GM23338 (cell line): Measurements from ENCODE around the gene C1orf141. TPM values are rescaled to one million over a fixed set of nuclear protein-coding genes. Genes with fewer than 3 reads are reported as not detected.
A peak's percentile ranks its signal among the peaks of the same experiment; 100 is the strongest.
"Not testable (repeated sequence)": the region's sequence is repeated elsewhere in the genome, so short reads cannot be mapped to it uniquely, and the experiment has no call there.

Source experiments
- ATAC-seq: fragments of 200-7000 bp; cut with Tn5 transposase; 3 replicates; pipeline ENCODE4 v1.9.1; 2020
- DNase-seq: peaks from one replicate; pipeline ENCODE4 v3.0.0-alpha.2; 2015; ENCODE audit warnings: low spot score
- H2AFZ ChIP-seq: fragments of 200-600 bp; sonication (generic); 2 replicates; pipeline ENCODE4 v1.8.0; 2016; ENCODE audit warnings: antibody characterized with exemption, mild to moderate bottlenecking, moderate library complexity
- H3F3A ChIP-seq: fragments of 200-600 bp; sonication (generic); replicated peaks from 2 replicates; pipeline ENCODE4 v1.8.0; 2017; ENCODE audit warnings: antibody characterized with exemption, mixed run types, low read depth
- H3K27ac ChIP-seq: fragments of 200-600 bp; sonication (generic); 2 replicates; pipeline ENCODE4 v1.6.1; 2016; ENCODE audit warnings: low read depth
- H3K27me3 ChIP-seq: fragments of 200-600 bp; sonication (generic); 2 replicates; pipeline ENCODE4 v1.8.0; 2016; ENCODE audit warnings: mild to moderate bottlenecking, mixed run types, moderate library complexity; ENCODE audit not compliant: insufficient read depth
- H3K36me3 ChIP-seq: fragments of 200-600 bp; sonication (generic); 2 replicates; pipeline ENCODE4 v1.8.0; 2016; ENCODE audit warnings: mild to moderate bottlenecking; ENCODE audit not compliant: insufficient read depth
- H3K4me1 ChIP-seq: fragments of 200-600 bp; sonication (generic); 2 replicates; pipeline ENCODE4 v1.8.0; 2016; ENCODE audit warnings: mild to moderate bottlenecking, moderate library complexity; ENCODE audit not compliant: insufficient read depth
- H3K4me2 ChIP-seq: fragments of 200-600 bp; sonication (generic); 2 replicates; pipeline ENCODE4 v1.7.1; 2017; ENCODE audit warnings: mixed run types
- H3K4me3 ChIP-seq: fragments of 200-600 bp; sonication (generic); 2 replicates; pipeline ENCODE4 v1.6.1; 2016; ENCODE audit warnings: mixed run types
- H3K79me2 ChIP-seq: fragments of 200-600 bp; sonication (generic); replicated peaks from 2 replicates; pipeline ENCODE4 v1.8.0; 2017; ENCODE audit warnings: mild to moderate bottlenecking; ENCODE audit not compliant: insufficient read depth
- H3K9me2 ChIP-seq: fragments of 200-600 bp; sonication (generic); 2 replicates; pipeline ENCODE4 v1.8.0; 2017; ENCODE audit not compliant: insufficient read depth
- H4K20me1 ChIP-seq: fragments of 200-600 bp; sonication (generic); replicated peaks from 2 replicates; pipeline ENCODE4 v1.8.0; 2017; ENCODE audit warnings: mild to moderate bottlenecking; ENCODE audit not compliant: insufficient read depth
- H3K27ac Mint-ChIP-seq: 2 replicates; pipeline ENCODE4 v1.8.0; 2020; ENCODE audit warnings: inconsistent platforms, mild to moderate bottlenecking, moderate library complexity, mixed read lengths
- H3K27me3 Mint-ChIP-seq: 3 replicates; pipeline ENCODE4 v1.8.0; 2022; ENCODE audit warnings: low read depth, mild to moderate bottlenecking, moderate library complexity, mixed read lengths, inconsistent platforms; ENCODE audit not compliant: insufficient read depth, poor library complexity
- H3K36me3 Mint-ChIP-seq: 3 replicates; pipeline ENCODE4 v1.8.0; 2021; ENCODE audit warnings: low read depth, mild to moderate bottlenecking, inconsistent platforms, moderate library complexity, mixed read lengths
- H3K4me1 Mint-ChIP-seq: 3 replicates; pipeline ENCODE4 v1.8.0; 2020; ENCODE audit warnings: mild to moderate bottlenecking, inconsistent platforms, mixed read lengths
- H3K4me3 Mint-ChIP-seq: 3 replicates; pipeline ENCODE4 v1.8.0; 2021; ENCODE audit warnings: moderate library complexity, mild to moderate bottlenecking, inconsistent platforms, mixed read lengths
- H3K9me3 Mint-ChIP-seq: 3 replicates; pipeline ENCODE4 v1.8.0; 2020; ENCODE audit warnings: moderate library complexity, mild to moderate bottlenecking, inconsistent platforms, mixed read lengths
- CREB1 ChIP-seq: fragments of 250-450 bp; sonication (Bioruptor Pico); IDR thresholded peaks from 2 replicates; pipeline ENCODE4 v1.5.0; 2020; ENCODE audit warnings: low read depth, mild to moderate bottlenecking, moderate library complexity
- NANOG ChIP-seq: IDR thresholded peaks from 2 replicates; pipeline ENCODE4 v1.6.1; 2016; ENCODE audit warnings: antibody characterized with exemption, borderline replicate concordance
- STAT1 ChIP-seq: IDR thresholded peaks from one replicate; pipeline ENCODE4 v1.6.1; 2016; ENCODE audit warnings: antibody characterized with exemption; ENCODE audit not compliant: unreplicated experiment
- ZNF331 ChIP-seq: fragments of 250-450 bp; sonication (Bioruptor Pico); IDR thresholded peaks from 2 replicates; pipeline ENCODE4 v1.5.0; 2020; ENCODE audit warnings: low read depth, mild to moderate bottlenecking, moderate library complexity
- polyA plus RNA-seq: library from polyadenylated mRNA; unstranded; fragments of >200 nt; fragmentation: Nextera tagmentation; extraction: Ambion mirVana; gene quantifications from 2 replicates; pipeline ENCODE4 v1.2.1, GENCODE V29; 2016
- total RNA-seq: library from RNA; depleted of rRNA; stranded (reverse); fragments of >200 nt; shearing (Covaris generic); gene quantifications from 2 replicates; pipeline ENCODE4 v1.2.3, GENCODE V29; 2014
- TF ChIP-seq, protein P1 (sequence below), 2 experiments: fragments of 200-600 bp in 1 of 2; sonication (generic) in 1 of 2; conservative IDR thresholded peaks; 2 replicates each; pipeline versions ENCODE4 v1.5.1 to v1.6.1; 2016 to 2017; ENCODE audit warnings: antibody characterized with exemption in 2 of 2, low read depth in 2 of 2, mild to moderate bottlenecking in 2 of 2, moderate library complexity in 1 of 2
- TF ChIP-seq, protein P2 (sequence below): IDR thresholded peaks from one replicate; pipeline ENCODE4 v1.6.1; 2018; ENCODE audit warnings: antibody characterized with exemption; ENCODE audit not compliant: unreplicated experiment

Gene C1orf141
- total and polyA plus RNA-seq, 2 experiments from 2014 or later = not detected

DNA sequence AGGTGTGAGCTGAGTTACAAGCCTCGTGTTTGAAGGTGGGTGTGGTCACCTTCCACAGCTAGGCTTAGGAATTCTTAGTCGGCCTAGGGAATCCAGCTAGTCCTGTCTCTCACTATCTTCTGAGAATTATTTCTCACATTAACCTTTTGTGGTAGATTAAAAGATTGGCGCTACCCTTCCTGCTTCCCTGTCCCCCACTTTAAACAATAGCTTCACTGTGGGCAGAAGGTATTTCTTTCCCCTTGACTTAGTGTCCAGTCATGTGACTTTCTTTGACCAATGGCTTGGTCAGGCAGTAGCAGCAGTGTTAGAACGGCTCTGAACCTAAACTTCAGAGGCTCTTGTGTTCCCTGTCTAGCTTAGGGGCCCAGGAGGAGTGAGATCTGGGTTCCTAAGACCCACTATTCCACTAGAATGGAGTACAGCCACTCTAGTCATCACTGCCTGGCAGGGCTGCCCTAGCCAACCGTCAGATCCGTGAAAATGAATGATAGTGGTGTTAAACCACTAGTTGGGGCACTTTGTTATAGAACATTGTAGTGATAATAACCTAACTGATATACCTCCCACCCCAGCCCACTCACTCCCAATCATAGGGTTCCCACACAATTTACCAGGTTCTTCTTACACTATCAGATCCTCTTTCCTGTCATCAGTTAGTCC is 13.9 kb upstream of the C1orf141 start:
- 0 out of 2 replicates have a peak, but pooled peaks cover 6% of the 10 kb centered on the region for H3K9me2 ChIP-seq
- ATAC-seq (peak; percentile 48), DNase-seq (no peak)
- no peaks in the 10 kb centered on the region for H3F3A ChIP-seq
- Mint-ChIP-seq H3K36me3 (no peaks in the 10 kb centered on the region), H3K4me3 (no peak overlapping the region), H3K27me3 (peaks cover 2% of the 10 kb centered on the region), H3K27ac (no peak overlapping the region), H3K4me1 (peaks cover 5% of the 10 kb centered on the region; the same call in 2 of the 3 replicates), H3K9me3 (no peaks in the 10 kb centered on the region; the same call in 2 of the 3 replicates)
- H3K4me1 ChIP-seq = no peaks in the 10 kb centered on the region
- H3K27me3 ChIP-seq = no peaks in the 10 kb centered on the region
- no peaks in the 10 kb centered on the region for H4K20me1 ChIP-seq
- no peaks in the 10 kb centered on the region for H3K79me2 ChIP-seq
- no peaks in the 10 kb centered on the region for H3K36me3 ChIP-seq
- H3K27ac ChIP-seq = no peak overlapping the region
- peak overlapping the region; percentile 2; the same call in 1 of the 2 replicates for H2AFZ ChIP-seq
- no peak for TF ChIP-seq STAT1
- TF ChIP-seq NANOG = no peak
- TF ChIP-seq ZNF331 (CRISPR knock-in tag) = no peak
- TF ChIP-seq, protein P1, sequence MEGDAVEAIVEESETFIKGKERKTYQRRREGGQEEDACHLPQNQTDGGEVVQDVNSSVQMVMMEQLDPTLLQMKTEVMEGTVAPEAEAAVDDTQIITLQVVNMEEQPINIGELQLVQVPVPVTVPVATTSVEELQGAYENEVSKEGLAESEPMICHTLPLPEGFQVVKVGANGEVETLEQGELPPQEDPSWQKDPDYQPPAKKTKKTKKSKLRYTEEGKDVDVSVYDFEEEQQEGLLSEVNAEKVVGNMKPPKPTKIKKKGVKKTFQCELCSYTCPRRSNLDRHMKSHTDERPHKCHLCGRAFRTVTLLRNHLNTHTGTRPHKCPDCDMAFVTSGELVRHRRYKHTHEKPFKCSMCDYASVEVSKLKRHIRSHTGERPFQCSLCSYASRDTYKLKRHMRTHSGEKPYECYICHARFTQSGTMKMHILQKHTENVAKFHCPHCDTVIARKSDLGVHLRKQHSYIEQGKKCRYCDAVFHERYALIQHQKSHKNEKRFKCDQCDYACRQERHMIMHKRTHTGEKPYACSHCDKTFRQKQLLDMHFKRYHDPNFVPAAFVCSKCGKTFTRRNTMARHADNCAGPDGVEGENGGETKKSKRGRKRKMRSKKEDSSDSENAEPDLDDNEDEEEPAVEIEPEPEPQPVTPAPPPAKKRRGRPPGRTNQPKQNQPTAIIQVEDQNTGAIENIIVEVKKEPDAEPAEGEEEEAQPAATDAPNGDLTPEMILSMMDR (conservative IDR thresholded peaks at IDR 0.05; ENCODE audit: low read depth in 2 of 2) = no peak
- TF ChIP-seq CREB1 (CRISPR knock-in tag) = no peak
- TF ChIP-seq, protein P2, sequence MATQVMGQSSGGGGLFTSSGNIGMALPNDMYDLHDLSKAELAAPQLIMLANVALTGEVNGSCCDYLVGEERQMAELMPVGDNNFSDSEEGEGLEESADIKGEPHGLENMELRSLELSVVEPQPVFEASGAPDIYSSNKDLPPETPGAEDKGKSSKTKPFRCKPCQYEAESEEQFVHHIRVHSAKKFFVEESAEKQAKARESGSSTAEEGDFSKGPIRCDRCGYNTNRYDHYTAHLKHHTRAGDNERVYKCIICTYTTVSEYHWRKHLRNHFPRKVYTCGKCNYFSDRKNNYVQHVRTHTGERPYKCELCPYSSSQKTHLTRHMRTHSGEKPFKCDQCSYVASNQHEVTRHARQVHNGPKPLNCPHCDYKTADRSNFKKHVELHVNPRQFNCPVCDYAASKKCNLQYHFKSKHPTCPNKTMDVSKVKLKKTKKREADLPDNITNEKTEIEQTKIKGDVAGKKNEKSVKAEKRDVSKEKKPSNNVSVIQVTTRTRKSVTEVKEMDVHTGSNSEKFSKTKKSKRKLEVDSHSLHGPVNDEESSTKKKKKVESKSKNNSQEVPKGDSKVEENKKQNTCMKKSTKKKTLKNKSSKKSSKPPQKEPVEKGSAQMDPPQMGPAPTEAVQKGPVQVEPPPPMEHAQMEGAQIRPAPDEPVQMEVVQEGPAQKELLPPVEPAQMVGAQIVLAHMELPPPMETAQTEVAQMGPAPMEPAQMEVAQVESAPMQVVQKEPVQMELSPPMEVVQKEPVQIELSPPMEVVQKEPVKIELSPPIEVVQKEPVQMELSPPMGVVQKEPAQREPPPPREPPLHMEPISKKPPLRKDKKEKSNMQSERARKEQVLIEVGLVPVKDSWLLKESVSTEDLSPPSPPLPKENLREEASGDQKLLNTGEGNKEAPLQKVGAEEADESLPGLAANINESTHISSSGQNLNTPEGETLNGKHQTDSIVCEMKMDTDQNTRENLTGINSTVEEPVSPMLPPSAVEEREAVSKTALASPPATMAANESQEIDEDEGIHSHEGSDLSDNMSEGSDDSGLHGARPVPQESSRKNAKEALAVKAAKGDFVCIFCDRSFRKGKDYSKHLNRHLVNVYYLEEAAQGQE = no peak
- no peak overlapping the region for H3K4me2 ChIP-seq
- no peak overlapping the region for H3K4me3 ChIP-seq

DNA sequence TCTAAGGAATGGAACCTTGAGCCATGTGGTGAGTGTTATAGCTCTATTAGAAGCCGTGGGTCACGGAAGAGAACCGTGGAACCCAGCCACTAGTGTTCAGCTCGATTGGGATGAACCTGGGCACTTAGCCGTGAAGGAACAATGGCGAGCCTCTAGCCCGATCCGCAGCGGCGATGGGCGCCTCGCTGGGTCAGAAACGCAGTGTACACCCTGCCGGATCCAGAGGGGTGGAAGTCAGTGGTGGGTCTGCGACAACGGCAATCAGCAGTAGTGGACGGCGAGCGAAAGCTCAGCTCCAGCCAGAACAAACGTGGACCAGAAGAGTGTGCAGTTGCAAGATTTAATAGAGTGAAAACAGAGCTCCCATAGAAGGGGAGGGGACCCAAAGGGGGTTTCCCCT is 13.2 kb upstream of the C1orf141 start:
- not testable (repeated sequence) for H4K20me1 ChIP-seq, H3K4me2 ChIP-seq, H3K4me1 Mint-ChIP-seq, H3K27ac Mint-ChIP-seq, H3K4me3 Mint-ChIP-seq, H3K36me3 ChIP-seq, H3K9me3 Mint-ChIP-seq, H3F3A ChIP-seq, DNase-seq, H3K27ac ChIP-seq, H3K9me2 ChIP-seq, H3K4me3 ChIP-seq, H3K79me2 ChIP-seq, ATAC-seq, H3K27me3 Mint-ChIP-seq, H3K4me1 ChIP-seq, H3K27me3 ChIP-seq, H3K36me3 Mint-ChIP-seq
- H2AFZ ChIP-seq = peak overlapping the region; percentile 59; the same call in 1 of the 2 replicates
